Astrocyte (in vitro differentiated cells and primary cell): ENCODE results near the gene PRR5L.

Experiments used
- CTCF ChIP-seq: IDR thresholded peaks from 2 replicates; pipeline ENCODE4 v1.5.1; 2011; ENCODE audit warnings: low read depth, mild to moderate bottlenecking, inconsistent platforms, low read length, moderate library complexity; ENCODE audit not compliant: insufficient read depth
- EZH2 ChIP-seq: IDR thresholded peaks from 2 replicates; pipeline ENCODE4 v1.6.1; 2012; ENCODE audit warnings: mild to moderate bottlenecking, low read length, inconsistent platforms; ENCODE audit not compliant: insufficient read depth

GRCh38 chr11:36467916-36468315 is 171.8 kb downstream of the PRR5L start:
- no peak for TF ChIP-seq CTCF
- TF ChIP-seq EZH2, result no peak
